Karpas-422 (cell line): ENCODE measurements around the gene RPL18A. TPM values are rescaled to one million over a fixed set of nuclear protein-coding genes. Genes with fewer than 3 reads are reported as not detected.

Source experiments
- DNase-seq: peaks from one replicate; pipeline ENCODE4 v3.0.0-alpha.2; 2015
- H2AFZ ChIP-seq: fragments of 200-600 bp; sonication (generic); 2 replicates; pipeline ENCODE4 v1.6.1; 2014; ENCODE audit warnings: antibody characterized with exemption, low read length, mixed read lengths
- H3K27ac ChIP-seq: fragments of 200-600 bp; sonication (generic); 2 replicates; pipeline ENCODE4 v1.5.1; 2014; ENCODE audit warnings: mild to moderate bottlenecking, low read length, moderate library complexity
- H3K27me3 ChIP-seq: fragments of 200-600 bp; sonication (generic); 2 replicates; pipeline ENCODE4 v1.6.1; 2014; ENCODE audit warnings: low read length, mixed read lengths
- H3K36me3 ChIP-seq: fragments of 200-600 bp; sonication (generic); 2 replicates; pipeline ENCODE4 v1.6.1; 2014; ENCODE audit warnings: low read length, mixed read lengths; ENCODE audit not compliant: insufficient read depth
- H3K4me1 ChIP-seq: fragments of 200-600 bp; sonication (generic); 2 replicates; pipeline ENCODE4 v1.6.1; 2014; ENCODE audit warnings: mild to moderate bottlenecking, low read length, mixed read lengths
- H3K4me2 ChIP-seq: fragments of 200-600 bp; sonication (generic); 2 replicates; pipeline ENCODE4 v1.6.1; 2014; ENCODE audit warnings: low read length, low read depth, mild to moderate bottlenecking; ENCODE audit not compliant: poor library complexity, severe bottlenecking
- H3K4me3 ChIP-seq: fragments of 200-600 bp; sonication (generic); 2 replicates; pipeline ENCODE4 v1.5.1; 2014; ENCODE audit warnings: mild to moderate bottlenecking, antibody characterized with exemption, low read length, mixed read lengths
- H3K79me2 ChIP-seq: fragments of 200-600 bp; sonication (generic); 2 replicates; pipeline ENCODE4 v1.6.1; 2014; ENCODE audit warnings: mild to moderate bottlenecking, low read length, mixed read lengths
- H3K9ac ChIP-seq: fragments of 200-600 bp; sonication (generic); 2 replicates; pipeline ENCODE4 v1.6.0; 2014; ENCODE audit warnings: low read length
- H3K9me2 ChIP-seq: fragments of 200-600 bp; sonication (generic), shearing (Covaris generic); replicated peaks from 2 replicates; pipeline ENCODE4 v1.6.0; 2014; ENCODE audit warnings: mild to moderate bottlenecking, low read length, moderate library complexity; ENCODE audit not compliant: insufficient read depth
- H3K9me3 ChIP-seq: fragments of 300-700, 200-600 bp; sonication (generic); 2 replicates; pipeline ENCODE4 v1.6.1; 2014; ENCODE audit warnings: low read length, mixed read lengths
- H4K20me1 ChIP-seq: fragments of 200-600 bp; sonication (generic); 2 replicates; pipeline ENCODE4 v1.6.1; 2014; ENCODE audit warnings: mild to moderate bottlenecking, antibody characterized with exemption, low read length, low read depth; ENCODE audit not compliant: insufficient read depth
- total RNA-seq: library from RNA; depleted of rRNA; stranded (reverse); fragments of >200 nt; shearing (Covaris generic); gene quantifications from 2 replicates; pipeline ENCODE4 v1.2.3, GENCODE V29; 2014; ENCODE audit warnings: low replicate concordance

The RPL18A gene
- total RNA-seq, 1 experiment from 2014 or later = 1,678 TPM

DNA sequence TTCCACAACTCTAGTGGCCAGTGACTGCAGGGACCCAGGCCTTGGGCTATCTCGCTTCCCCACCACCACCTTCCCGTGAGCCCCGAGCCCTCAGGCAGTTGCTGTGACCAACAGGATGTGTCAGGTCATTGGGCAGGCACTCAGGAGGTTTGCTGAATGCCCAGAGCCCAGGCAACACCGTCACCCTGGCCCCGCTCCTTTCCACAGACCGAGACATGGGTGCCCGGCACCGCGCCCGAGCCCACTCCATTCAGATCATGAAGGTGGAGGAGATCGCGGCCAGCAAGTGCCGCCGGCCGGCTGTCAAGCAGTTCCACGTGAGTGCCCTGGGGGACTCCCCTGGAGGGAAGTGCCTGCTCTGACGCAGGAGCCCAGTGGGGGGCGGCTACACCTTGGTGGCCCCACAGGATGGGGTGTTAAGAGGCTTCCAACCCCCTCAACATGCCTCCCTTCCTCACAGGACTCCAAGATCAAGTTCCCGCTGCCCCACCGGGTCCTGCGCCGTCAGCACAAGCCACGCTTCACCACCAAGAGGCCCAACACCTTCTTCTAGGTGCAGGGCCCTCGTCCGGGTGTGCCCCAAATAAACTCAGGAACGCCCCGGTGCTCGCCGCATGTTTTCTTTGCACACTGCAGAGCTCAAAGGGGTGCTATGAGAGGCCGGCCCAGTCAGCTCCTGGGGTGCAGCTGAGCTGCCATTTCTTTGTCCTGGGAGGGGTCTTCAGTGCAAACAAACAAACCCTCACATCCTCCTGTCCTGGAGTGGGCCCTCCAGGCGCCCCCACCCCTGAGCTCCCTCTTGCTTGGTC is 3.2 kb downstream of the RPL18A start:
- Histone ChIP-seq H3K9ac (no peak overlapping the region), H3K9me3 (no peaks in the 10 kb centered on the region), H3K27ac (no peak overlapping the region), H3K27me3 (no peaks in the 10 kb centered on the region), H2AFZ (no peak overlapping the region), H3K9me2 (no peaks in the 10 kb centered on the region), H4K20me1 (peaks cover 46% of the 10 kb centered on the region), H3K4me1 (peaks cover 17% of the 10 kb centered on the region), H3K79me2 (peaks cover 25% of the 10 kb centered on the region), H3K4me2 (no peak overlapping the region), H3K4me3 (no peak overlapping the region), H3K36me3 (peaks cover 41% of the 10 kb centered on the region)
- peak; percentile 50 for DNase-seq

DNA sequence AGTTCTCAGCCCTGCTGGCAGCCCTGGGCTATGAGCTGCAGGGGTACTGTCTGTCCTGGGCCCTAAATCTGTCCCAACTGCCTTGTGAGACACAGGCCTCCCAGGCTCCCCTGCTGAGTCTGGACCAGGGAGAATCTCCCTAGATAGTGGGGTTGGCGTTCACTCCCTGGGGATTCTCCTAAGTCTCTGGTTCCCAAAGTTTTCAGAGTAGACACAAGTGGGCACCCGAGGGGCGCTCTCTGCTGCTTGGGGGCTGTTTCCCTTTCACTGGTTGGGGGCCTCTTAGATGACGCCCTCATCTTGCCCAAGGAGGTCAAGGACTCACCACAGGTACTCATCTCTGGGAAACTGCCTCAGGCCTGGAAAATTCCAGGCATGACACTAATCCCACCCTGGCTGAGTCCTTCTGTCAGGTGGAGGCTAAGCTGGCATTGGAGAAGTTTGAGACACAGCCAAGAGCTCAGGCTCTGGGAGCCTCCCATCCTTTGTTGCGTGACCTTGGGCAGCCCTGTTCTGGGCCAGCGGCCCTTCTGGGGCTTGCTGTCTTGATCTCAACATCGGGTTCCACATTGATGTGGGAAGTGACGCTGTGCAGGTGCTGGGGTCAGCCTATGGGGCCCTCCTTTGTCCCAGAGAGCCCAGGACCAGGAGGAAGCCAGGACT is 3.9 kb downstream of the RPL18A start:
- no peak overlapping the region for H2AFZ ChIP-seq
- H3K4me1 ChIP-seq = peaks cover 17% of the 10 kb centered on the region
- H3K27ac ChIP-seq = no peak overlapping the region
- peaks cover 25% of the 10 kb centered on the region for H3K79me2 ChIP-seq
- H3K4me2 ChIP-seq = no peak overlapping the region
- no peak overlapping the region for H3K9ac ChIP-seq
- H3K9me2 ChIP-seq = no peaks in the 10 kb centered on the region
- DNase-seq = no peak
- H3K27me3 ChIP-seq = no peaks in the 10 kb centered on the region
- H4K20me1 ChIP-seq = peaks cover 46% of the 10 kb centered on the region
- no peaks in the 10 kb centered on the region for H3K9me3 ChIP-seq
- peaks cover 41% of the 10 kb centered on the region for H3K36me3 ChIP-seq
- H3K4me3 ChIP-seq = no peak overlapping the region

DNA sequence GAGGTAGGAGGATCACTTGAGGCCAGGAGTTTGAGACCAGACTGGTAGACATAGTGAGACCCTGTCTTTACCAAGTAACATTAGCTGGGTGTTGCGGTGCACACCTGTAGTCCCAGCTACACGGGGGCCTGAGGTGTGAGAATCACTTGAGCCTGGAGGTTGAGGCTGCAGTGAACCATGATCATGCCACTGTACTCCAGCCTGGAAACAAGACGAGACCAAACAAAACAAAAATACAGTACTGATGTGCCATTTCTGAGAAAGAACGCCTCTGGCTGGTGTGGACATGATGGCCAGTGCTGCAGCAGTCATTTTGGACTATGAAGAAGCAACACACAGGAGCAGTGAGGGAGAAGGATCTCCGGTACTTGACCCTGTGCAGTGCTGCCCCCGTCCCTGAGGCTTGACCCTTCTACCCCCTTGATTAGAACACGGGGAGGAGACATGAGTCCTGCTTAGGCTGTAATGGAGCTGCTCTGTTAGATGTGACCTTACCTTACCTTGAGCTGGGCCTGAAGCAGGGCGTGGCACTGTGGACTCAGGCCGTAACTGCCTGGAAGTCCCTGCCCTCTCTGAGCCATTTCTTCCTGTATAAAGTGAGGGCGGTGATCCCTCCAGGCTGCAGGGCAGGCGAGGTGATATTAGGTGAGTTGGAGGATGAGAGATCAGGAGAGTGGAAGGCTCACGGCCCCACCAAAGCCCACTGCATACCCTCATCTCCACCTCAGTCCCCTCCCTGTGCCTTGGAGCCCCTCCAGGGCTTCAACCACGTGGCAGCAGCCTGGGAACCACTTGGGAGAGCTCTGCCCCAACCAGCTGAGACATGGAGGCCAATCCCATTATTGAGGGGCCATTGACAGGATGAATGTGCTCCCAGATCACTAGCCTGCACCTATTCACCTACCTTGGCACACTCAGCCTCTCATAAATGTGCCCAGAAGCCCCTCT is 5.9 kb downstream of the RPL18A start:
- Histone ChIP-seq H2AFZ (no peak overlapping the region), H3K9me2 (no peaks in the 10 kb centered on the region), H3K36me3 (peaks cover 35% of the 10 kb centered on the region), H3K79me2 (peaks cover 16% of the 10 kb centered on the region), H3K9ac (no peak overlapping the region), H3K27me3 (no peaks in the 10 kb centered on the region), H4K20me1 (peaks cover 40% of the 10 kb centered on the region), H3K4me2 (no peak overlapping the region), H3K4me3 (no peak overlapping the region), H3K4me1 (peaks cover 12% of the 10 kb centered on the region), H3K27ac (no peak overlapping the region), H3K9me3 (no peaks in the 10 kb centered on the region)
- peak; percentile 65 for DNase-seq

DNA sequence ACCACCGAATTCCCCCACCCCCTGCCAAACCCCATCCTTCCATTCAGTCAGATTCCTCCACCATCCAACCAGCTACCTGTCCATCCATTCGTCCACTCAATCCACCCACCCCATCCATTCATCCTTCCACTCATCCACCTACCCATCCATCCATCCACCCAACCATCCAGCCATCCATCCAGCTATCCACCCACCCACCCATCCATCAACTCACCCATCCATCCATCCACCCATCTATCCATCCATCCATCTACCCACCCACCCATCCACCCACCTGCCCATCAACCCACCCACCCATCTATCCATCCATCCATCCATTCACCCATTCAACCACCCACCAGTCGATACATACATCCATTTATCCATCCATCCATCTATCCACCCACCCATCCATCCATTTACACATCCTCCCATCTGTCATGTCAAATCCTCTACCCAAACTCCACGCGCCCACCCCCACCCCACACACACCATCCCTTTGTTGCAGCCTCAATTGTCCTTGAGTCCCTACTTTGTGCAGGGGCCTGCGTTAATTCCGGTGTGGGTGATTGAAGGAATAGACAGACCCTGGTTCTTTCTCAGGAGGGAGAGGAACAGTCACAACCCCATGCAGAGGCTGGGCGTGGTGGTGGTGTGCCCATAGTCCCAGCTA is 6.7 kb downstream of the RPL18A start:
- no peak overlapping the region for H3K27ac ChIP-seq
- peak; percentile 56 for DNase-seq
- no peaks in the 10 kb centered on the region for H3K27me3 ChIP-seq
- no peak overlapping the region for H3K4me3 ChIP-seq
- peaks cover 4% of the 10 kb centered on the region for H3K4me1 ChIP-seq
- H2AFZ ChIP-seq = no peak overlapping the region
- no peaks in the 10 kb centered on the region for H3K9me3 ChIP-seq
- H3K36me3 ChIP-seq = peaks cover 27% of the 10 kb centered on the region
- H3K79me2 ChIP-seq = peaks cover 8% of the 10 kb centered on the region
- peaks cover 37% of the 10 kb centered on the region for H4K20me1 ChIP-seq
- no peak overlapping the region for H3K4me2 ChIP-seq
- H3K9ac ChIP-seq = no peak overlapping the region
- no peaks in the 10 kb centered on the region for H3K9me2 ChIP-seq

DNA sequence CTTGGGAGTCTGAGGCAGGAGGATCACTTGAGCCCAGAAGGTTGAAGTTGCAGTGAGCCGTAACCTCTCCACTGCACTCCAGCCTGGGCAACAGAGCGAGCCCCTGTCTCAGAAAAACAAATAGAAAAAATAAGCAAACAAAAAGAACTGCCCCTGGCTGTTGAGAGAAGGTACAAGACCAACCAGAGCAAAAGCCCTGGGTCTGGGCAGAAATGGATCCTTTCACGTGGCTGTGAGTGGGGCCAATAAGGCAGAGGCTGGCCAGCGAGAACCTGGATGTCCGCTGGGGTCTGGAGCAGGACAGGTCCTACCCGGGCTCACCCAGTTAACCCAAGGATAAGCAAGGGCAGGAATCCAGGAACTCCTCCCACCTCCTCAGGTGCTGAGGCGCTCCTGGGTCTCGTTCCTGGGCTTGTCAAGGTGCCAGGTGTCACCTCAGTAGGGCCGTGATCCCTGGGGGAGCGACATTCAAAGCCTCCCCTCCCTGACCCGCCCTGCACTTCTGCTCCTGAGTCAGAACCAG is 7.3 kb downstream of the RPL18A start:
- H4K20me1 ChIP-seq = peaks cover 32% of the 10 kb centered on the region
- H3K4me1 ChIP-seq = no peaks in the 10 kb centered on the region
- peaks cover 21% of the 10 kb centered on the region for H3K36me3 ChIP-seq
- no peak overlapping the region for H3K4me3 ChIP-seq
- no peak overlapping the region for H3K27ac ChIP-seq
- H3K9ac ChIP-seq = no peak overlapping the region
- peak; percentile 44 for DNase-seq
- H3K27me3 ChIP-seq = no peaks in the 10 kb centered on the region
- no peaks in the 10 kb centered on the region for H3K9me2 ChIP-seq
- 0 out of 2 replicates have a peak, but pooled peaks cover 3% of the 10 kb centered on the region for H3K79me2 ChIP-seq
- H2AFZ ChIP-seq = no peak overlapping the region
- H3K4me2 ChIP-seq = no peak overlapping the region
- no peaks in the 10 kb centered on the region for H3K9me3 ChIP-seq

DNA sequence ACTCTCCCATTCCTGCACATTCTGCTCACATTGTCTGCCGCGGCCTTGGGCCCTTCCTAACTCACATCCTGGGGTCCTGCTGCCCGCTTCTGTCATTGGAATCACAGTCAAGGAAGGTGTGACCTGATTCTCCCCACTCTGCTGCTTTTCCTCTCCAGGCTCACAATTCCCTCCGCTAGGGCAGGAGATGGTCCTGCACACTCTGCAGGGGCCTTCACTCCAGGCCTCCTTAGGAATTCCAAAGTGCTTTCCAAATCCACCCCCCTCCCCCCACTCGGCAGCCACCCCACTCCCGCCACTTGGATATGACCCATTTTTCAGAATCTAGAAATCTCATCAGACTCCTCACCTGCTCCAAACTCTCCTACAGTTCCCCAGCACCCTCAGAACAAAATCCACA is 9.0 kb downstream of the RPL18A start:
- DNase-seq = no peak
- H3K27ac ChIP-seq = no peak overlapping the region
- peaks cover under 1% of the 10 kb centered on the region; the same call in 1 of the 2 replicates for H3K4me1 ChIP-seq
- peaks cover 9% of the 10 kb centered on the region for H3K36me3 ChIP-seq
- H3K4me3 ChIP-seq = no peak overlapping the region
- H4K20me1 ChIP-seq = peaks cover 18% of the 10 kb centered on the region; the same call in 1 of the 2 replicates
- H3K79me2 ChIP-seq = no peaks in the 10 kb centered on the region
- no peak overlapping the region for H3K9ac ChIP-seq
- no peaks in the 10 kb centered on the region for H3K27me3 ChIP-seq
- H3K9me2 ChIP-seq = no peaks in the 10 kb centered on the region
- no peaks in the 10 kb centered on the region for H3K9me3 ChIP-seq
- no peak overlapping the region for H2AFZ ChIP-seq
- H3K4me2 ChIP-seq = no peak overlapping the region

DNA sequence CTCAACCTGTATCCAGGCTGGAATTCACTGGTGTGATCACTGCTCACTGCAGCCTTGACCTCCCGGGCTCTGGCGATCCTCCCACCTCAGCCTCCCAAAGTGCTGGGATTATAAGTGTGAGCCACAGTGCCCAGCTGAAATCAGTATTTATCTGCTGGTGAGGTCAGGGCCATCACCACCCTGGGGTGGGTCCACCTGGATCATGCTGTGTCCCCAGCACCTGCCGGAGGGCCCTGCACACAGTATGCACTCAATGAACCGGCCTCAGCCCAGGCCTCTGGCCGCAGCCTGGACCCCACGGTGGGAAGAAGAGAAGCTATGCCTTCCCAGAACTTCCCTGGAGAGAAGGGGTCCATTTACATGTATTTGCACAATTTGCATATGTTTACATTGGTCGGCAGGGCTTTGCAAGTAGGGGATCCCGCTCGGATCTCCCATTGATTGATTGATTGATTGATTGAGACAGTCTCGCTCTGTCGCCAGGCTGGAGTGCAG is 9.5 kb downstream of the RPL18A start:
- Histone ChIP-seq H3K9ac (no peak overlapping the region), H3K79me2 (no peaks in the 10 kb centered on the region)

More for the DNA sequence above, 9.5 kb downstream of the RPL18A start:
- Histone ChIP-seq H4K20me1 (peaks cover 14% of the 10 kb centered on the region; the same call in 1 of the 2 replicates), H3K9me3 (no peaks in the 10 kb centered on the region), H3K4me1 (peaks cover 3% of the 10 kb centered on the region; the same call in 1 of the 2 replicates), H3K27ac (no peak overlapping the region), H3K9me2 (no peaks in the 10 kb centered on the region), H3K4me2 (no peak overlapping the region), H3K36me3 (peaks cover 4% of the 10 kb centered on the region; the same call in 1 of the 2 replicates), H3K4me3 (no peak overlapping the region), H2AFZ (no peak overlapping the region), H3K27me3 (no peaks in the 10 kb centered on the region)
- DNase-seq = no peak
